ENCODE data around the gene LHB.
"Not testable (repeated sequence)": the region's sequence is repeated elsewhere in the genome, so short reads cannot be mapped to it uniquely, and the experiment has no call there.

The LHB gene

DNA sequence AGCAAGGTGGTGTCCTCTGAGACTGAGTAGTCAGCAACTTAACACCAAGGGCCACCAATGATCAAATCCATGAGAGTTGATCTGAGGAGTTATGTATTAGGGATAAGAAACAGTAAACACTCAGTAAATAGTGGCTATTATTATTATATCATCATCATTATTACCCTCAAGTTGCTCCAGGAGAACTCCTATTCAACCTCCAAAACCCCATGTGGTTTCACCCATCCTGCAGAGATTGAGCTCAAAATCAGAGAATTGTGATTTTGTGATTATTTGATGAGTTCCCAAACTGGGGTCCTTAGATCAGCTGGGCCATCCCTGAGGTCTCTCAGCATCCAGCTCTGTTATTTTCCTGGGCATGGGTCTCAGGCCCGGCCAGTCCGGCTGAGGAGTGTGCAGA is 44.1 kb upstream of the LHB start:
- CTCF ChIA-PET = no interaction called here
- H3K27ac ChIP-seq = no peak overlapping the region
- no peak for DNase-seq (ENCODE audit: low spot score)
- TF ChIP-seq, protein P1, sequence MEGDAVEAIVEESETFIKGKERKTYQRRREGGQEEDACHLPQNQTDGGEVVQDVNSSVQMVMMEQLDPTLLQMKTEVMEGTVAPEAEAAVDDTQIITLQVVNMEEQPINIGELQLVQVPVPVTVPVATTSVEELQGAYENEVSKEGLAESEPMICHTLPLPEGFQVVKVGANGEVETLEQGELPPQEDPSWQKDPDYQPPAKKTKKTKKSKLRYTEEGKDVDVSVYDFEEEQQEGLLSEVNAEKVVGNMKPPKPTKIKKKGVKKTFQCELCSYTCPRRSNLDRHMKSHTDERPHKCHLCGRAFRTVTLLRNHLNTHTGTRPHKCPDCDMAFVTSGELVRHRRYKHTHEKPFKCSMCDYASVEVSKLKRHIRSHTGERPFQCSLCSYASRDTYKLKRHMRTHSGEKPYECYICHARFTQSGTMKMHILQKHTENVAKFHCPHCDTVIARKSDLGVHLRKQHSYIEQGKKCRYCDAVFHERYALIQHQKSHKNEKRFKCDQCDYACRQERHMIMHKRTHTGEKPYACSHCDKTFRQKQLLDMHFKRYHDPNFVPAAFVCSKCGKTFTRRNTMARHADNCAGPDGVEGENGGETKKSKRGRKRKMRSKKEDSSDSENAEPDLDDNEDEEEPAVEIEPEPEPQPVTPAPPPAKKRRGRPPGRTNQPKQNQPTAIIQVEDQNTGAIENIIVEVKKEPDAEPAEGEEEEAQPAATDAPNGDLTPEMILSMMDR (conservative IDR thresholded peaks at IDR 0.05; ENCODE audit: low read depth) = no peak
- POLR2A ChIA-PET (ENCODE audit: low non-redundant PET) = no interaction called here

GRCh38 chr19:49059053-49059452 is 42.2 kb upstream of the LHB start:
- POLR2A ChIA-PET (ENCODE audit: low non-redundant PET) = no interaction called here
- CTCF ChIA-PET = interaction anchor here (0.8 kb wide), 1 partner anchor 14 kb away, joined by 3 read pairs; the partner anchor contains the start of gene KCNA7
- TF ChIP-seq, protein P1 (conservative IDR thresholded peaks at IDR 0.05; ENCODE audit: low read depth) = no peak
- peak overlapping the region; percentile 28; the same call in 1 of the 2 replicates for H3K27ac ChIP-seq
- DNase-seq (ENCODE audit: low spot score) = no peak

DNA sequence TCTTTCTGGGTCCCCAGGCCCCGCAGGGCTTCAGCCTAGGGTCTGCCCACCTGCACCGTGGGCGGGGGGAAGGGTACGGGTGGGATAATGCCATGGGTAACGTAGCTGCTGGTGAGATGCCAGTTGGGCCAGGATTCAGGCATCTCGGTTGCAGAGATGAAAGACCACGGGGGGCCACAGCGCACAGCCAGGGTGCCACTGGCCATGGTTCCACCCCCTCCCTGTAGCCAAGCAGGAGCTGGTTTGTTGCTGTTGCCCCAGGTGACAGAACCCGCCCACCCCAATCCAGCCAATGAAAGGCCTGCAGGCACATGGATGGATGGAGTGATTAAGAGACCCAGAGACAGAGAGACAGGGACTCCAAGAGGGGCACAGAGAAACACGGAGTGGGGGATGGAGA is 41.7 kb upstream of the LHB start:
- DNase-seq (ENCODE audit: low spot score) = no peak
- CTCF ChIA-PET = interaction anchor here (0.6 to 0.8 kb wide), 2 partner anchors 14 to 51 kb away, joined by 3 to 4 read pairs; partner anchors contain the start of gene KCNA7

GRCh38 chr19:49057636-49058234 is 40.8 kb upstream of the LHB start, which contains the start of gene CGB7:
Gene CGB7, minus strand, starts transcription at chr19:49057749. Its CDS starts 2,374 bp downstream, at chr19:49055375.
- peak; percentile 83 for DNase-seq (ENCODE audit: low spot score)
- CTCF ChIA-PET = interaction anchor here (0.6 kb wide), 1 partner anchor 50 kb away, joined by 4 read pairs; no protein-coding TSS in a partner anchor
- TF ChIP-seq, protein P1 (conservative IDR thresholded peaks at IDR 0.05; ENCODE audit: low read depth) = no peak
- H3K27ac ChIP-seq = peak within 1 kb of the TSS; percentile 78
- POLR2A ChIA-PET (ENCODE audit: low non-redundant PET) = interaction anchor here (0.5 to 0.6 kb wide), 3 partner anchors 64 to 292 kb away, joined by 3 to 11 read pairs (median 7); partner anchors contain the start of gene RUVBL2

More for the DNA sequence above, 41.7 kb upstream of the LHB start:
- POLR2A ChIA-PET (ENCODE audit: low non-redundant PET) = interaction anchor here (0.7 kb wide), 1 partner anchor 12 kb away, joined by 4 read pairs; no protein-coding TSS in a partner anchor
- no peak overlapping the region for H3K27ac ChIP-seq
- TF ChIP-seq, protein P1 (conservative IDR thresholded peaks at IDR 0.05; ENCODE audit: low read depth) = no peak

GRCh38 chr19:49056902-49057596 is 40.2 kb upstream of the LHB start:
- peak overlapping the region; percentile 78 for H3K27ac ChIP-seq
- ChIA-PET CTCF (interaction anchor here (0.8 kb wide), 1 partner anchor 64 kb away, joined by 4 read pairs; the partner anchor contains the start of gene GYS1), POLR2A (ENCODE audit: low non-redundant PET) (interaction anchor here (0.6 kb wide), 2 partner anchors 63 to 196 kb away, joined by 3 to 11 read pairs; partner anchors contain the start of gene RUVBL2)
- not testable (repeated sequence) for DNase-seq (ENCODE audit: low spot score)

- H3K27ac ChIP-seq = peak overlapping the region; percentile 78
- DNase-seq (ENCODE audit: low spot score) = peak; percentile 82
- TF ChIP-seq, protein P1 (conservative IDR thresholded peaks at IDR 0.05; ENCODE audit: low read depth) = peak; percentile 24; the same call in 1 of the 2 replicates
- ChIA-PET CTCF (interaction anchor here (0.8 kb wide), 1 partner anchor 63 kb away, joined by 4 read pairs; the partner anchor contains the start of gene GYS1), POLR2A (ENCODE audit: low non-redundant PET) (interaction anchor here (1.1 kb wide), 1 partner anchor 9 kb away, joined by 3 read pairs; no protein-coding TSS in a partner anchor)
Measured at GRCh38 chr19:49056101-49056901, 39.4 kb upstream of the LHB start.

- POLR2A ChIA-PET (ENCODE audit: low non-redundant PET); CTCF ChIA-PET: not testable (repeated sequence)
Measured at GRCh38 chr19:49050376-49051033, 33.6 kb upstream of the LHB start.

DNA sequence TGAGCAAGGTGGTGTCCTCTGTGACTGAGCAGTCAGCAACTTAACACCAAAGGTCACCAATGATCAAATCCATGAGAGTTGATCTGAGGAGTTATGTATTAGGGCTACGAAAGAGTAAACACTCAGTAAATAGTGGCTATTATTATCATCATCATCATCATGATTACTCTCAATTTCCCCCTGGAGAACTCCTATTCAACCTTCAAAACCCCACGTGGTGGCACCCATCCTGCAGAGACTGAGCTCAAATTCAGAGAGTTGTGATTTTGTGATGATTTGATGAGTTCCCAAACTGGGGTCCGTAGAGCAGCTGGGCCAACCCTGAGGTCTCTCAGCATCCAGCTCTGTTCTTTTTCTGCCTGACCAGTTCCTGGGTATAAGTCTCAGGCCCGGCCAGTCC is 32.9 kb upstream of the LHB start:
- POLR2A ChIA-PET (ENCODE audit: low non-redundant PET) = not testable (repeated sequence)

More at GRCh38 chr19:49050376-49051033, 33.6 kb upstream of the LHB start:
- DNase-seq (ENCODE audit: low spot score) = peak; percentile 77
- peak overlapping the region; percentile 71 for H3K27ac ChIP-seq

DNA sequence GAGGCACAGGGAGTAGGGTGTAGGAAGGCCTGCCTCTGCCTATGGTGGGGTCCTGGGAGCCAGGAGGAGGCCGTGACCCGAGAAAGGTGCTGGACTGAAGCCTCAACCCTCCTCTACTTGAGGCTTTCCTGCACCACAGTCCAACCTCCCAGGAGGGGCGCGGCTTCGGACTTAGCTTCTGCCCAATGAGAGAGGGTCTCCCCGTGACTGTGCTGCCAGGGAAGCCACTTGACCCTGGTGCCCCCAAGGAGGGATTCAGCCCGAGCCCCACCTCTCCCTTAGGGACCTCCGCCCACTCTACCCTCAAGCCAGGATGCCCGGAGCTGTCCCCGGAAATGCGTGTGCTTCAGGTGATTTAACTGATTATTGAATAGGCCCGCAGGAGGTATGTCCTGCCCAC is 32.1 kb upstream of the LHB start, which contains the start of gene CGB8:
Gene CGB8 (minus strand): TSS at position 101 of the 400 bp plus-strand sequence. CDS start 372 bp downstream, outside the sequence.
- H3K27ac ChIP-seq = peak within 1 kb of the TSS; percentile 71
- POLR2A ChIA-PET (ENCODE audit: low non-redundant PET); CTCF ChIA-PET; DNase-seq (ENCODE audit: low spot score): not testable (repeated sequence)

More for the DNA sequence above, 32.9 kb upstream of the LHB start:
- DNase-seq (ENCODE audit: low spot score); CTCF ChIA-PET: not testable (repeated sequence)
- peak overlapping the region; percentile 71 for H3K27ac ChIP-seq
